Activated CD4-positive, CD25-positive, alpha-beta regulatory T cell (primary cell): Measurements from ENCODE around the gene IQGAP1.
"Not testable (repeated sequence)": the region's sequence is repeated elsewhere in the genome, so short reads cannot be mapped to it uniquely, and the experiment has no call there.

ENCODE experiments used
- DNase-seq, 4 experiments: peaks; one replicate each; lab custom pipeline; 2025; lab: John Stamatoyannopoulos, UW

Gene IQGAP1

DNA sequence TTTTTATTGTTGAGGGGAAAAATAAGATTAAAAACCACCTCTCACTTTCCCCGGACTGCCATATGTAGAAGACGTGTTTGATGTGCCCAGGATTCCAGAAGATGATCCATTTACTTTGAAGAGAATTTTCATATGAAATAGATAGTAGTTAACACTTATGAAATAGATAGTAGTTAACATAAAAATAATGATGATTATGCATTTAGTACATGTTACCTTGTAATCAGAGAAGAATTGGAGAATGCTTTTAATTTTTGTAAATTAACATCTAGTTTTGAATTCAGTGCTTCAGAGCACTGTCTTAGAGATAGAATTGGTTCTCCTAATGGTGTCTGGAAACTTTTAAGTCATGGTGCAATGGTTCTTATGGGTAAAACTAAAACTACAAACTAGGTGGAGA lies 95.6 kb downstream of the IQGAP1 start:
- no peak for DNase-seq

DNA sequence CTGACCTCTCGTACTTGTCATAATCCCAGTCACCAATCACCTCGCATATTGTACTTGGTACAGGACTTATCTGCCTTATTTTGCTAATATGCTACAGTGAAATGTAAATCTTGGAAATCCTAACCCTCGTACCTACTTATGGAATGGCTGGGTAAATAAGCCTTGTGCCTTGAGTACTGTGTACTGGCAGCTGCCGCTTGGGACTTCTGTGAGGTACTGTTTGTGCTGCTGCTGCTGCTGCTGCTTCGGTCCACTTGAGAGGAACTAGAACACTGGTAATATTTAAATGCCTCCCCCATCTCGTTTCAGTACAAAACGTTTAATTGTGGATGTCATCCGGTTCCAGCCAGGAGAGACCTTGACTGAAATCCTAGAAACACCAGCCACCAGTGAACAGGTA lies 99.1 kb downstream of the IQGAP1 start:
- no peak for DNase-seq

DNA sequence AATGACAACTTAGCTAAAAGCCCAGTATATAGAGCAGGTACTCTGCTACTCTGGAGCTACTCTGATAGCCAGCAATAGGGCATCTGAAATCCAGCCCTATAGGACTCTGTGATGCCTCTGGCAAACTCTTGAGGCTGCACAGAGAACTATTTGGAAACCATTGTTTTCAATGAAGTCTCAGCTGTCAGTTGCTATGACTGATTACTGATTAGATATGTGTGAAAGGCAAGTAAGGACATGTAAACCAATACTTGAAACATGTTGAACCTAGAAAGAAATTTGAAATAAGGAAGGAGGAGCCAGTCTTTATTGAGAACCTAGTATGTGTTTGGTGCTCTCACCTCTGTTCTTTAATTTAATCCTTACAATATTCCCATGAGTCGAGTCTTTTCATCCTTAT lies 101.5 kb downstream of the IQGAP1 start:
- no peak for DNase-seq

DNA sequence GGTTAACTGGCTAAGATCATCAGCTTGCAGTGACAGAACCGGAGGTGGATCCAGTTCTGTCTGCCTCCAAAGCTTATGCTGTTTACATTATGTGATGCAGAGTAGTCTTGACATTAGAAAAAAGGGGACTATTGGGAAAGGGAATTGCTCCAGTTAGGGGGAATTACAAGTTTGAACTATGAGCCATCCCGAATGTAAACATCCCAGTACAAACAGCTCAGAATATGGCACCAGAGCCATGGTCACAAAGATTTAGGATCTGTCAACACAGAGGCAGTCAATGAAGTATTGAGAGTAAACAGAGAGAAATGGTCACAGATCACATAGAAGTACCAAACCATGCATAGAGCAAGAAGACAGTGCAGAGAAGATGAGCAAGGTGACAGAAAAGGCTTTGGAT lies 101.9 kb downstream of the IQGAP1 start:
- no peak for DNase-seq

DNA sequence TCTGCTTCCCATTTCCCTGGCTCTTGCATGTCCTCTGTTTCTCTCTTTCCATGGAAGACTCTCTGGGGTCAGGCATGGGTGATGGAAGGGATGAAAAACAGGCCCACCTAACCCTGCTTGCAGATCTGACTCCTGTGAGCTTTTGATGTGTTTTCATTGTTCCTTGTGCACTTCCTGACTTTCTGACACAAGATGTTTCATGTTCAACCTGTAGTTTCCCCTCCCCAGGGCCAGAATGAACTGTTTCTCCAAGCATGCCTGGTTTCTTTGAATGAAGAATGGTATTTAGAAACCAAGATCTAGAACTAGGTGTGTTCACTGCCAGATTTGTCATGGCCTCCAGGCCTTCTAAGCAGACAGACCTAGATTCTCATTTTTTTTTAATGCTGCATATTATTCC lies 105.6 kb downstream of the IQGAP1 start:
- DNase-seq: no peak

DNA sequence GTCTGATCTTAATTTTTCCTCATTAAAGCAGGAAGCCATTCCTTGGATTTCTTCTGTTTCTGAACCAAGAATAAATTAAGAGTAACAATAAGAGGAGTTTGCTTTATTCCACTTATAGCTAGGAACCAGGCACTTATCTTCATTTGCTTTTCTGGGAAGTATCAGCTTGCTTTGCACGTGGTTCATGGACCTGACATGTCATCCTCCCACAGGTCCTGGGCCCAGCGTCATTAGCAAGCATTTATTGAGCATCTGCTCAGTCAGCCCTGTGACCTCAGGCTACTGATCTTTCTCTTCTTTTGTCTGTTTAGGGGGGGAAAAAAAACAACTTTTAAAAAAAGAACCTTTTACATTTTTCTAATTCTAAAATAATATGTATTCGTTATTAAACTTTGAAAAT lies 107.0 kb downstream of the IQGAP1 start:
- no peak for DNase-seq

DNA sequence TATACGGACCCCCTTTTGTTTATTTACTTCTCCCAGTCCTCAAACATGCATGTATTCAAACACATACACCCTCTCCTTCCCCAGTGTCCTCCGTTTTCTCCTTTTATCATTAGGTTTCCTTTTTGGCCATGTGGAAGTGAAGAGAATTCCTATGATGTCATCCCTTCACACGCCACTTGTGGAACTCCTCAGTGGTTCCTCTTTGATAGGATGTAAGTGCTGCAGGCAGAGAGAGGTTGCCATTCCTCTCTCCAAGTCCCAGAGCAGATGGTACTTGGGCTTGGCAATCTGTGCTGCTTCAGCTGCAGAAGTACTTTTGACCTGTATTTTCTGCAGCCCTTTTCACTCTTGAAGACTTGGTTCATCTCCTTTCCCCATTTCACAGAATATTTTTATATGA lies 108.7 kb downstream of the IQGAP1 start:
- no peak for DNase-seq

DNA sequence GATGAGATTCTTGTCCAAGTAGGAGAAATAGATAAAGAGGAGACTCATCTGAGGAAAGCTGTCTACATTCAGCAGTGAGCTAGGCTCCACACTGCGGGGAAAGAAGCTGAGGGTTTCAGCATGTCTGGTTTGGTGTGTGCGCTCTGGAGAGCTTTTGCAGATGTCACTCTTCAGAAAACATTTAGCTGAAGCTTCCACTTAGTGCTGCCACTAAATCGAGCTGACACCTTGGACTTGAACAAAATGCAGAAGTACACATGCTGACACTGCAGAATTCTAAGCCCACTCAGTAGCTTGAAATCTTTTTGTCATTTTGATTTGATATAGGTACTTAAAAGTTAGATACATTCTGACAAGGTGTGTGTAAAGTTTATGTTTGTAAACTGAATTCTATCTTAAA lies 109.3 kb downstream of the IQGAP1 start:
- no peak for DNase-seq

DNA sequence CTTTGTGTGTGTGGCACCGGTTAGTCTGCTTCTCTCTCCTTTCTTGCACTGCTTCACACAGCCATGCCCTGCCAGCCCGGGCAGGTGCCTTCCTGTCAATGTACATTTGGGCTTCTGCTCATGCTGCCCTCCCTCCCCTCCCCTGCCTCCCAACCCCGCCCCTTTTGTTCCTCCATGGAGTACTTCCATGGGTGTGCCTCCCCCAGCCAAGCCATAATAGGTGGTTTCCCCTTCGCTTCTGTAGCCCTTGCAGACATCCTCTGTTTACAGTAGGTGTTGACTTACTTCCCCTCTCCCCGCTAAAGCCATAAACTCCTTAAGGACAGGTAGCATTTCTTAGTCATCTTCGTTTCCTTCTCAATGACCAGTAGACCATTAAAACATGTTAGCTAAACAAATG lies 109.9 kb downstream of the IQGAP1 start:
- DNase-seq: no peak

DNA sequence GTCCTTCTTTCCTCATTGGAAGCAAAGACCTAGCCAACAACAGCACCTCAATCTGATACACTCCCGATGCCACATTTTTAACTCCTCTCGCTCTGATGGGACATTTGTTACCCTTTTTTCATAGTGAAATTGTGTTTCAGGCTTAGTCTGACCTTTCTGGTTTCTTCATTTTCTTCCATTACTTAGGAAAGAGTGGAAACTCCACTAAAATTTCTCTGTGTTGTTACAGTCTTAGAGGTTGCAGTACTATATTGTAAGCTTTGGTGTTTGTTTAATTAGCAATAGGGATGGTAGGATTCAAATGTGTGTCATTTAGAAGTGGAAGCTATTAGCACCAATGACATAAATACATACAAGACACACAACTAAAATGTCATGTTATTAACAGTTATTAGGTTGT lies 112.1 kb downstream of the IQGAP1 start:
- no peak for DNase-seq

DNA sequence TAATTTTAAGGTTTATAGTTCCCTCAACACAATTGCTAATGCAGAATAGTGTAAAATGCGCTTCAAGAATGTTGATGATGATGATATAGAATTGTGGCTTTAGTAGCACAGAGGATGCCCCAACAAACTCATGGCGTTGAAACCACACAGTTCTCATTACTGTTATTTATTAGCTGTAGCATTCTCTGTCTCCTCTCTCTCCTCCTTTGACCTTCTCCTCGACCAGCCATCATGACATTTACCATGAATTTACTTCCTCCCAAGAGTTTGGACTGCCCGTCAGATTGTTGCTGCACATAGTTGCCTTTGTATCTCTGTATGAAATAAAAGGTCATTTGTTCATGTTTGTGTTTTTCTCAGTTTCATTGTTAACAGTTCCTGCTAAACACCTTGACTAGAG lies 113.9 kb downstream of the IQGAP1 start:
- DNase-seq: no peak

DNA sequence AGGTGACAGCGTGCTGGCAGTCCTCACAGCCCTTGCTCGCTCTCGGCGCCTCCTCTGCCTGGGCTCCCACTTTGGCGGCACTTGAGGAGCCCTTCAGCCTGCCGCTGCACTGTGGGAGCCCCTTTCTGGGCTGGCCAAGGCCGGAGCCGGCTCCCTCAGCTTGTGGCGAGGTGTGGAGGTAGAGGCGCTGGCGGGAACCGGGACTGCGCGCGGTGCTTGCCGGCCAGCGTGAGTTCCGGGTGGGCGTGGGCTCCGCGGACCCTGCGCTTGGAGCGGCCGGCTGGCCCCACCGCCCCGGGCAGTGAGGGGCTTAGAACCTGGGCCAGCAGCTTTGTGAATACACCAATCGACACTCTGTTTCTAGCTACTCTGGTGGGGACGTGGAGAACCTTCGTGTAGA lies 122.7 kb downstream of the IQGAP1 start:
- DNase-seq: not testable (repeated sequence)

DNA sequence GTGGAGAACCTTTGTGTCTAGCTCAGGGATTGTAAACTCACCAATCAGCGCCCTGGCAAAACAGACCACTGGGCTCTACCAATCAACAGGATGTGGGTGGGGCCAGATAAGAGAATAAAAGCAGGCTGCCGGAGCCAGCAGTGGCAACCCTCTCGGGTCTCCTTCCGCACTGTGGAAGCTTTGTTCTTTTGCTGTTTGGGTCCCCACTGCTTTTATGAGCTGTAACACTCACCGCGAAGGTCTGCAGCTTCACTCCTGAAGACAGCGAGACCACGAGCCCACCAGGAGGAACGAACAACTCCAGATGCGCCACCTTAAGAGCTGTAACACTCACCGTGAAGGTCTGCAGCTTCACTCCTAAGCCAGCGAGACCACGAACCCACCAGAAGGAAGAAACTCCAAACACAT lies 123.2 kb downstream of the IQGAP1 start:
- DNase-seq: not testable (repeated sequence)

DNA sequence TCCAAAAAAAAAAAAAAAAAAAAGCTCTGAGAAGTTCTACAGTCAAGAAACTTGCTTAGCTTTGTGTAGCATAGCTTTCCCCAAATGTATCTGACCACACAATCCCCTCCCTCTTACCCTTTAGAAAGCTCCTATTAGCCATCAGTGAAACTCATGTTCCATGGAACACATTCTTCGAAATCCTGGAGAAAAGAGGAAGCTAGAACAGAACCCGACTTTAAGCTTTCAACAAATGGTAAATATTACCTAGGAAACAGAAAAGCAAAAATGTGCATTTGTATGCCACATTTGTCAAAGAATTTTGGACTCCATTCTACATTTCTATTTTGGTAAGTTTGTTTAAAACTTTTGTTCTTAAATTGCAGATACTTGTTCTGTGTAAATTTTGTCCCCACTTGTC lies 124.2 kb downstream of the IQGAP1 start:
- no peak for DNase-seq

DNA sequence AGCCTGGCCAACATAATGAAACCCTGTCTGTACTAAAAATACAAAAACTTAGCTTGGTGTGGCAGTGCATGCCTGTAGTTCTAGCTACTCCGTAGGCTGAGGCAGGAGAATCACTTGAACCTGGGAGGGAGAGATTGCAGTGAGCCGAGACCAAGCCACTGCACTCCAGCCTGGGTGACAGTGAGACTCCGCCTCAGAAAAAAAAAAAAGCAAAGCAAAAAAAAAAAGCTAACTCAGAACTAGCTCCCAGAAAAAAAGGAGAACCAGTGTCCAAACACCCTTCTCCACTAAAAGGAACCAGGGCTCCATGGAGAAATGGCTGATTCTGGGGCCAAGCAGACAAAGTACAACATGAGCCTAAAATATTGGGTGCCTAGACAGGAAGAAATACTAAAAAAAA lies 124.9 kb downstream of the IQGAP1 start:
- DNase-seq: no peak

DNA sequence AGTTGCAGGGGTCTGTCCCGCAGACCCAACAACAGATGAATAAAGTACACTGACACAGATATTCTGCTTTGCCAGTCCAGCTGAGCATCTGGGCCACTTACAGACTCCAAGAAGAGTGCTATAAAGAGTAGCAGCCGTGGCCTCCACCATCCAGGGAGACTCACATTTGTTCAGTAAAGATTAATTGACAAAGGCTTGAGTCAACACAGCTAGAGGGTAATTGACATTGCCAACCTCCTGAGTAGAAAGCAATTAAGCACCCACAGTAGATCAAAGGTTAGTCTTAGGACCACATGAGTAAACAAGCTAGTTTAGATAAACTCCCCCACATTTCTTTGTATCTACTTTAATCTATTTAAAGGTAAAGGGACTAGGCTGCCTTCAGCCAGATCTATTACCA lies 125.4 kb downstream of the IQGAP1 start:
- DNase-seq: no peak

DNA sequence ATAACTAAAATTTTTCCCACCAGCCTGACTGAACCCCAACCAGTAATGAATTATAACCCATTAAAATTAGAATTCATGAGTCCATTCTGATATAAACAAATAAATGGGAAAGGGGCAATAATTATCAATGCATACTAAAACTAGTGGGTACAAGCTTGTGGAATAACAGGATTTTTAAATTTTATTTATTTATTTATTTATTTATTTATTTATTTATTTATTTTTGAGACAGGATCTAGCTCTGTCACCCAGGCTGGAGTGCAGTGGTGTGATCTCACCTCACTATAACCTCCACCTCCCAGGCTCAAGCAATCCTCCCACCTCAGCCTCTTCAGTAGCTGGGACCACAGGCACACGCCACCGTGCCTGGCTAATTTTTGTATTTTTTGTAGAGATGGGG lies 125.9 kb downstream of the IQGAP1 start:
- DNase-seq: not testable (repeated sequence)

DNA sequence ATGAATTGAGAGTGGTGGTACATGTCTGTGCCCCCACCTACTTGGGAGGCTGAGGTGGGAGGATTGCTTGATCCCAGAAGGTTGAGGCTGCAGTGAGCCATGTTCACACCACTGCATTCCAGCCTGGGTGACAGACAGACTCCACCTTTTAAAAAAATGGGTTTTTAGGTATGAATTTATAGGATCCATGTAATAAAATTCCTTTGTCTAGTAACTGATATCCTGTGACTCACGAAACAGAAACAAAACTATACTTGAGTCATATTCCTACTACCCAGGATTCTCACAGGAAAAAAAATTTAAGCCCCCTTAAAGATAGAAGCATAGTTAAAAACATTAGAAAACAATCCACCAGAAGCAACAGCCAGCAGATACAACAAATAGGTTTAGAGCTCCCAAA lies 131.6 kb downstream of the IQGAP1 start:
- DNase-seq: no peak

DNA sequence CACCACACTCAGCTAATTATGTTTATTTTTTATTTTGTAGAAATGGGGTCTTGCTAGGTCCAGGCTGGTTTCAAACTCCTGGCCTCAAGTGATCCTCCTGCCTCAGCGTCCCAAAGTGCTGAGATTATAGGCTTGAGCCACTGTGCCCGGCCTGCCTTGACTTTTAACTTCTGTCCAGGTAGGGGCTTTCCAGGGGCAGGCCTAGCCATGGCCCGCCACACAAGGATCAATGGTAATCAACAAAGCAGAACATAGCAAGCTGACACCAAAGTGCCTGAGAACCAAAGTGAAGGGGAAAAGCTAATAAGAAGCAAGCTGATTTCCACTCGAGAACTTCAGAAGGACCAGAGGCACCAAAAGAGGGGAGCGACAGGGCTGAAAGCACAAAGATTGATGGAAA lies 132.3 kb downstream of the IQGAP1 start:
- no peak for DNase-seq

DNA sequence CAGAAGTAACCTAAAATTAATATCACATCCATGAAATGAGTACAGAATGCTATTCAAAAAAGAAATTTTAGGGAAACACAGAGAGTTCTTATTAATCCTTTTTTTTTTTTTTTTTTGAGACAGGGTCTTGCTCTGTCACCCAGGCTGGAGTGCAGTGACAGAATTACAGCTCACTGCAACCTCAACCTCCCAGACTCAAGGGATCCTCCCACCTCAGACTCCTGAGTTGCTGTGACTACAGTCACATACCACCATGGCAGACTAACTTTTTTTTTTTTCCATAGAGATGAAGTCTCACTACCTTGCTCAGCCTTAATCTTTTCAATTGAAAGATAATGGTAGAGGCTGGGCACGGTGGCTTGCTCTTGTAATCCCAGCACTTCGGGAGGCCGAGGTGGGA lies 135.3 kb downstream of the IQGAP1 start:
- no peak for DNase-seq

DNA sequence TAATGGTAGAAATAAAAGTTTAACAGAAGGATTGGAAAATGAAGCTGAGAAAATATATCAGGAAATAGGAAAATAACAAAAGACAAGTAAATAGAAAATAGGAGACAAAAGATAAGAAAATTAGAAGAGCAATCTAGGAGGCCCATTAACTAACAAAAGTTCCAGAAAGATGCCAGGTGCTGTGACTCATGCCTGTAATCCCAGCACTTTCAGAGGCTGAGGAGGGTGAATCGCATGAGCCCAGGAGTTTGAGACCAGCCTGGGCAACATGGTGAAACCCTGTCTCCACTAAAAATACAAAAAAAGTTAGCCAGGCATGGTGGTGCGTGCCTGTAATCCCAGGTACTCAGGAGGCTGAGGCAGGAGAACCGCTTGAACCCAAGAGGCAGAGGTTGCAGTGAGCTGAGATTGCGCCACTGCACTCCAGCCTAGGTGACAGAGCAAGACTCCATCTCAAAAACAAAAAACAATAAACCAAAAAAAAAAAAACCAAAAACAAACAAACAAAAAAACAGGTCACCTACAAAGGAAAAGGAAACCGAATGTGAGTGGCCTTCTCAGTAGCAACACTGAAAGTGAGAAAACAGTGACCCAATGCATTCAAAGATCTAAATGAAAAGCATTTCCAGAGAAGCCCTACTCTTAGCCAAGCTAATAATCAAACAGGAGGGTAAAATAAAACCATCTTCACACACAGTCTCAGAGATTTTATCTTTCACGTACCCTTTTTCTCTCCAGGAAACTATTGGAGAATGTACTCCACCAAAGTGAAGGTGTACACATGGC lies 136.2 kb downstream of the IQGAP1 start:
- not testable (repeated sequence) for DNase-seq

DNA sequence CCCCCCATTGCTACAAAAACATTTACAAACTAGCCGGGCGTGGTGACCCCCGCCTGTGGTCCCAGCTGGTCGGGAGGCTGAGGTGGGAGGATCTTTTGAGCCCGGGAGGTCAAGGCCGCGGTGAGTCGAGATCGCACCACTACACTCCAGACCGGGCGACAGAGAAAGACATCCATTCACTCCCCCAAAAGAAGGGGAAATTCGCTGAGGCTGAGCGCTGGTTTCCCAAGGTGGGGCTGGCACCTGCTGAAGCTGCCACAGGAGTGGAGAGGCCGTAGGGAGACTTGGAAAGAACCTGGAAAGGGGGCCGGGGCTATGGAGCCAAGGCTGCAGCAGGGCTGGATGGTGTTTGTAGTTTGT lies 140.9 kb downstream of the IQGAP1 start:
- no peak for DNase-seq

DNA sequence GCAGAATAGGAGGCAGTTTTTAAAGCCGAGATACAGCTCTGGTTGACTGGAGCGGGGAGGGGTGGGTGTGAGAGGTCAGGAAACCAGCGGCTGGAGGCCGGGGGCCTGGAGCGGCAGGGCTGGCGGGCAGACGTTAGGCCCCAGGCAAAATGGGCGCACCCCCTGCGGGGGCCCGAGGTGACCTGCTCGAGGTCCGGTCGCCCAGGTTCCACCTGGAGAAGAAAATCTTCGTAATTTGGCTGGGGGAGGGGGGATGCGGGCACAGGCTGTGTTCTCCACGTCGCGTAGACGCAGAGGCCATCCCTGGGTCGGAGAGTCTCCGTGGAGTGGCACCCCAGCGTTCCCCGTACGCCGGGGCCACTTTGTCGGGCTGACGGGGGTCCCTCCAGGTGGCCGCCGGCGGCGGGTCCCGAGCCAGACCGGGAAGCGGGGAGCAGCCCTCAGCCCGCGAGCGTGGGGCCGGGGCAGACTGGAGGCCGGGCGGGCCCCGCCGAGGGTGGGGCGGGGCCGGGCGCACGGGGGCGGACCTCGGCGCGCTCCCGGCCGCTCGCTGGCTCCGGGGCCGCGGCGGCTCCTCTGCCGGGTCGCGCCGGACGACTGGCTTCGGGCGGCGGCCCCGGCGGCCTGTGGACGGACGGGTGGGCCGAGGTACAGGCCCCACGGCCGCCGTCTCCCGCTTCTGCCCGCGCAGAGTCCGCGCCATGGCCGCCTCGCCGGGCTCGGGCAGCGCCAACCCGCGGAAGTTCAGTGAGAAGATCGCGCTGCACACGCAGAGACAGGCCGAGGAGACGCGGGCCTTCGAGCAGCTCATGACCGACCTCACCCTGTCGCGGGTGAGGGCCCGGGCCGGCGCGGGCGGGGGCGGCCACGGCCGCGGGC lies 141.6 kb downstream of the IQGAP1 start, which contains the start of gene CRTC3:
TSS of gene CRTC3 (plus strand) at position 553 of the 879 bp plus-strand sequence. CDS start at position 702, 149 bp downstream.
- DNase-seq: peak; percentile 18 to 48 (median 35)
